A549 (cell line): ENCODE measurements around the gene MYH13. TPM values are rescaled to one million over a fixed set of nuclear protein-coding genes. Genes with fewer than 3 reads are reported as not detected.

Experiments used
- ATAC-seq, 2 experiments: fragments of 200-7000 bp in 1 of 2; fragments of >200 bp in 1 of 2; cut with Nextera tagmentation in 1 of 2; cut with Tn5 transposase in 1 of 2; 3 replicates each; pipeline versions ENCODE4 v1.8.0 to v1.9.1; 2018 to 2020; ENCODE audit warnings: mild to moderate bottlenecking in 1 of 2, moderate library complexity in 1 of 2
- CTCF ChIA-PET: fragments of 300-600 bp; sonication (Branson Sonifier 250); formaldehyde crosslinking; extraction: SDS; loops from one replicate; lab custom pipeline; 2021; ENCODE audit warnings: antibody characterized with exemption, inconsistent platforms; lab: Yijun Ruan, JAX
- POLR2A ChIA-PET: fragments of 350-600 bp; formaldehyde crosslinking; extraction: SDS; loops from one replicate; lab custom pipeline; 2021; ENCODE audit warnings: antibody characterized with exemption, inconsistent platforms; lab: Yijun Ruan, JAX
- DNase-seq, 2 experiments: peaks; one replicate each; pipeline versions ENCODE4 v3.0.0 to v3.0.0-alpha.2; 2011 to 2016; ENCODE audit warnings: low read depth in 1 of 2, low spot score in 1 of 2
- FAIRE-seq: peaks from 2 replicates; lab custom pipeline; 2011; peaks lifted over from hg19 to GRCh38; lab: Jason Lieb, UNC
- H3K27ac ChIP-seq, 2 experiments: fragments of >200 bp; sonication (Bioruptor Twin); formaldehyde crosslinking; 3 replicates each; pipeline ENCODE4 v1.5.1; 2016 to 2017
- H3K4me1 ChIP-seq: fragments of >200 bp; sonication (Bioruptor Twin); formaldehyde crosslinking; 3 replicates; pipeline ENCODE4 v1.6.1; 2016
- H3K4me2 ChIP-seq: fragments of >200 bp; sonication (Bioruptor Twin); formaldehyde crosslinking; 3 replicates; pipeline ENCODE4 v1.6.1; 2016
- H3K4me3 ChIP-seq: fragments of >200 bp; sonication (Bioruptor Twin); formaldehyde crosslinking; 3 replicates; pipeline ENCODE4 v1.5.1; 2016
- H3K9me3 ChIP-seq: fragments of >200 bp; sonication (Bioruptor Twin); formaldehyde crosslinking; 3 replicates; pipeline ENCODE4 v1.6.1; 2016
- CEBPB ChIP-seq, 2 experiments: fragments of >200 bp in 1 of 2; sonication (Bioruptor Twin) in 1 of 2; formaldehyde crosslinking in 1 of 2; IDR thresholded peaks; 2 replicates each; pipeline ENCODE4 v1.6.1; 2012 to 2016
- EHMT2 ChIP-seq: fragments of 200-600 bp; sonication (generic); IDR thresholded peaks from 2 replicates; pipeline ENCODE4 v1.6.1; 2016; ENCODE audit warnings: antibody characterized with exemption, low read depth, mild to moderate bottlenecking, moderate library complexity
- FOSB ChIP-seq: fragments of 250-450 bp; sonication (Bioruptor Pico); IDR thresholded peaks from 2 replicates; pipeline ENCODE4 v1.5.0; 2020; ENCODE audit warnings: mild to moderate bottlenecking, moderate library complexity
- FOXS1 ChIP-seq: fragments of 250-450 bp; sonication (Bioruptor Pico); IDR thresholded peaks from 2 replicates; pipeline ENCODE4 v1.5.0; 2020; ENCODE audit warnings: mild to moderate bottlenecking, moderate library complexity
- HEYL ChIP-seq: fragments of 250-450 bp; sonication (Bioruptor Pico); IDR thresholded peaks from 2 replicates; pipeline ENCODE4 v1.8.0; 2021; ENCODE audit warnings: mild to moderate bottlenecking, moderate library complexity
- HOXB13 ChIP-seq: fragments of 250-450 bp; sonication (Bioruptor Pico); IDR thresholded peaks from 2 replicates; pipeline ENCODE4 v1.5.0; 2020; ENCODE audit warnings: low read depth, mild to moderate bottlenecking, moderate library complexity
- JUN ChIP-seq, 2 experiments: fragments of >200 bp; sonication (Bioruptor Twin); formaldehyde crosslinking; IDR thresholded peaks; 2 replicates in 1 of 2; 3 replicates in 1 of 2; pipeline ENCODE4 v1.6.1; 2016 to 2017
- NPAS2 ChIP-seq: fragments of 250-450 bp; sonication (Bioruptor Pico); IDR thresholded peaks from 2 replicates; pipeline ENCODE4 v1.8.0; 2022; ENCODE audit warnings: mild to moderate bottlenecking, moderate library complexity, borderline replicate concordance
- PHF8 ChIP-seq: fragments of 200-600 bp; sonication (generic); IDR thresholded peaks from 2 replicates; pipeline ENCODE4 v1.6.1; 2016; ENCODE audit warnings: low read depth, mild to moderate bottlenecking, antibody characterized with exemption, moderate library complexity, borderline replicate concordance
- RCOR1 ChIP-seq: fragments of 150-350 bp; IDR thresholded peaks from 2 replicates; pipeline ENCODE4 v1.6.1; 2014; ENCODE audit warnings: antibody characterized with exemption, low read length, low read depth
- TP53 ChIP-seq: fragments of 250-450 bp; sonication (Bioruptor Pico); IDR thresholded peaks from 2 replicates; pipeline ENCODE4 v1.5.0; 2021; ENCODE audit warnings: mild to moderate bottlenecking, moderate library complexity
- ZNF302 ChIP-seq: fragments of 250-450 bp; sonication (Bioruptor Pico); IDR thresholded peaks from 2 replicates; pipeline ENCODE4 v1.9.0; 2021; ENCODE audit warnings: inconsistent platforms, mild to moderate bottlenecking, moderate library complexity
- WGBS: methylation state at CpG from one replicate; pipeline ENCODE4 v1.1.6; 2017; ENCODE audit errors: missing lambda C conversion rate; 5-methylcytosine and 5-hydroxymethylcytosine counted together
- polyA plus RNA-seq, 4 experiments: library from polyadenylated mRNA; depleted of rRNA in 3 of 4; stranded (reverse); fragments of >200 nt; fragmentation: RNase III in 1 of 4; extraction: RNeasy Plus Mini Kit Qiagen cat#74134 plus additional on column Dnase treatment in 1 of 4; gene quantifications; 2 replicates in 3 of 4; 3 replicates in 1 of 4; pipeline ENCODE4 v1.2.3, GENCODE V29; 2011 to 2017
- TF ChIP-seq, protein P1 (sequence below): fragments of >200 bp; sonication (Bioruptor Twin); formaldehyde crosslinking; IDR thresholded peaks from 3 replicates; pipeline ENCODE4 v1.5.1; 2016
- TF ChIP-seq, protein P2 (sequence below): IDR thresholded peaks from 2 replicates; pipeline ENCODE4 v1.6.1; 2012; ENCODE audit warnings: low read depth, borderline replicate concordance
- TF ChIP-seq, protein P3 (sequence below): fragments of >200 bp; sonication (Bioruptor Twin); formaldehyde crosslinking; IDR thresholded peaks from 2 replicates; pipeline ENCODE4 v1.6.1; 2016
- TF ChIP-seq, protein P4 (sequence below): IDR thresholded peaks from 2 replicates; pipeline ENCODE4 v1.6.1; 2012
- TF ChIP-seq, protein P5 (sequence below): fragments of 250-450 bp; sonication (Bioruptor Pico); IDR thresholded peaks from 2 replicates; pipeline ENCODE4 v1.5.0; 2021; ENCODE audit warnings: mild to moderate bottlenecking, moderate library complexity, borderline replicate concordance
- TF ChIP-seq, protein P6 (sequence below): fragments of 450-650 bp; IDR thresholded peaks from 2 replicates; pipeline ENCODE4 v1.6.1; 2014; ENCODE audit warnings: antibody characterized with exemption

The MYH13 gene
- polyA plus RNA-seq, 2 of the 4 experiments (the other 2 are of a cell fraction), result not detected

DNA sequence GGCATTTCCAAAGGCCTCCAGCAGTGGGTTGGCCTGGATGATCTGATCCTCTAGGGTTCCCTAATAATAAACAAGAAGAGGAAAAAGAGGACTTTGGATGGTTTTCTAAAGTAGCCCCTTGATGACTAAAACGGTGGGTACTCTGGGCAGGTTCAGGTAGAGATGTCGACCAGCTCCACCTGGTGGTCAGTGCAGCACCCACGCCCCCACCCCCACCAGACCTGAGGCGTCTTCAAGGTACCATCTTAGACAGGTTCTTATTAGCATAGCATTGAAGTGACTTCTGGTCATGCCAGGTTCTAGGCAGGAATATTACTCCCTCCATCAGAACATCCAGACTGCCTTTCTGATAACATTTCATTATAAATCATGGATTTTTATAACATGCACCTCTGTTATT lies 15.0 kb downstream of the MYH13 start (continued):
- TF ChIP-seq, protein P1, sequence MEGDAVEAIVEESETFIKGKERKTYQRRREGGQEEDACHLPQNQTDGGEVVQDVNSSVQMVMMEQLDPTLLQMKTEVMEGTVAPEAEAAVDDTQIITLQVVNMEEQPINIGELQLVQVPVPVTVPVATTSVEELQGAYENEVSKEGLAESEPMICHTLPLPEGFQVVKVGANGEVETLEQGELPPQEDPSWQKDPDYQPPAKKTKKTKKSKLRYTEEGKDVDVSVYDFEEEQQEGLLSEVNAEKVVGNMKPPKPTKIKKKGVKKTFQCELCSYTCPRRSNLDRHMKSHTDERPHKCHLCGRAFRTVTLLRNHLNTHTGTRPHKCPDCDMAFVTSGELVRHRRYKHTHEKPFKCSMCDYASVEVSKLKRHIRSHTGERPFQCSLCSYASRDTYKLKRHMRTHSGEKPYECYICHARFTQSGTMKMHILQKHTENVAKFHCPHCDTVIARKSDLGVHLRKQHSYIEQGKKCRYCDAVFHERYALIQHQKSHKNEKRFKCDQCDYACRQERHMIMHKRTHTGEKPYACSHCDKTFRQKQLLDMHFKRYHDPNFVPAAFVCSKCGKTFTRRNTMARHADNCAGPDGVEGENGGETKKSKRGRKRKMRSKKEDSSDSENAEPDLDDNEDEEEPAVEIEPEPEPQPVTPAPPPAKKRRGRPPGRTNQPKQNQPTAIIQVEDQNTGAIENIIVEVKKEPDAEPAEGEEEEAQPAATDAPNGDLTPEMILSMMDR, result peak; percentile 43
- TF ChIP-seq, protein P2, sequence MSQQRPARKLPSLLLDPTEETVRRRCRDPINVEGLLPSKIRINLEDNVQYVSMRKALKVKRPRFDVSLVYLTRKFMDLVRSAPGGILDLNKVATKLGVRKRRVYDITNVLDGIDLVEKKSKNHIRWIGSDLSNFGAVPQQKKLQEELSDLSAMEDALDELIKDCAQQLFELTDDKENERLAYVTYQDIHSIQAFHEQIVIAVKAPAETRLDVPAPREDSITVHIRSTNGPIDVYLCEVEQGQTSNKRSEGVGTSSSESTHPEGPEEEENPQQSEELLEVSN, result no peak
- TF ChIP-seq, protein P3, sequence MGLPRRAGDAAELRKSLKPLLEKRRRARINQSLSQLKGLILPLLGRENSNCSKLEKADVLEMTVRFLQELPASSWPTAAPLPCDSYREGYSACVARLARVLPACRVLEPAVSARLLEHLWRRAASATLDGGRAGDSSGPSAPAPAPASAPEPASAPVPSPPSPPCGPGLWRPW, result no peak

DNA sequence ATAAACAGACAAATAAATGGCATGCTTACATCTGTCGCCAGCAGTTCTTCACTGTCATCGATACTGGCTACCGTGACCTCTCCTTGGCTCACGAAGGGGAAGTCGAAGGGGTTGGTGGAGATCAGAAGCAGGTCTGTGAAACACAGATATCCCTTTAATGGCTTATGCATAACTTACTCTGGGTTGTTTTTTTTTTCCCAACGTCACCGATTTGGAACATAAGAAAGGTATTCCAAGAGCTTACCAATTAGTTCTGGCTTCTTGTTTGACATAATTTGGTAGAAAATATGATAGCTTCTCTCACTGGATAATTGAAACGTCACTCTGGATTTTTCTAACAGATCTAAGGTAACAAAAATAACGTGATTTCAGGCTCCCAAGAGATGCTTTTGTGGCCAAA lies 18.2 kb downstream of the MYH13 start:
- no peak overlapping the region for H3K4me2 ChIP-seq
- ATAC-seq, result no peak
- no peaks in the 10 kb centered on the region for H3K9me3 ChIP-seq
- ChIA-PET POLR2A (no interaction called here), CTCF (interaction anchor here (0.6 to 3.3 kb wide), 4 partner anchors 22 to 1494 kb away, joined by 4 to 18 read pairs (median 8); no protein-coding TSS in a partner anchor)
- no peak overlapping the region for H3K4me3 ChIP-seq
- WGBS, result 33% methylated on average over 9 of the region's 9 CpGs
- no peak for DNase-seq
- no peak overlapping the region for H3K27ac ChIP-seq
- TF ChIP-seq JUN (IDR thresholded peaks at IDR 0.05), result no peak
- no peak for TF ChIP-seq FOXS1 (CRISPR knock-in tag)
- no peak for TF ChIP-seq RCOR1
- no peak for TF ChIP-seq TP53
- no peak for TF ChIP-seq CEBPB (IDR thresholded peaks at IDR 0.05)
- TF ChIP-seq EHMT2, result no peak
- TF ChIP-seq, protein P4, sequence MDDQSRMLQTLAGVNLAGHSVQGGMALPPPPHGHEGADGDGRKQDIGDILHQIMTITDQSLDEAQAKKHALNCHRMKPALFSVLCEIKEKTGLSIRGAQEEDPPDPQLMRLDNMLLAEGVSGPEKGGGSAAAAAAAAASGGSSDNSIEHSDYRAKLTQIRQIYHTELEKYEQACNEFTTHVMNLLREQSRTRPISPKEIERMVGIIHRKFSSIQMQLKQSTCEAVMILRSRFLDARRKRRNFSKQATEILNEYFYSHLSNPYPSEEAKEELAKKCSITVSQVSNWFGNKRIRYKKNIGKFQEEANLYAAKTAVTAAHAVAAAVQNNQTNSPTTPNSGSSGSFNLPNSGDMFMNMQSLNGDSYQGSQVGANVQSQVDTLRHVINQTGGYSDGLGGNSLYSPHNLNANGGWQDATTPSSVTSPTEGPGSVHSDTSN, result no peak
- TF ChIP-seq PHF8, result no peak
- no peak for TF ChIP-seq NPAS2 (CRISPR knock-in tag)
- TF ChIP-seq, protein P5, sequence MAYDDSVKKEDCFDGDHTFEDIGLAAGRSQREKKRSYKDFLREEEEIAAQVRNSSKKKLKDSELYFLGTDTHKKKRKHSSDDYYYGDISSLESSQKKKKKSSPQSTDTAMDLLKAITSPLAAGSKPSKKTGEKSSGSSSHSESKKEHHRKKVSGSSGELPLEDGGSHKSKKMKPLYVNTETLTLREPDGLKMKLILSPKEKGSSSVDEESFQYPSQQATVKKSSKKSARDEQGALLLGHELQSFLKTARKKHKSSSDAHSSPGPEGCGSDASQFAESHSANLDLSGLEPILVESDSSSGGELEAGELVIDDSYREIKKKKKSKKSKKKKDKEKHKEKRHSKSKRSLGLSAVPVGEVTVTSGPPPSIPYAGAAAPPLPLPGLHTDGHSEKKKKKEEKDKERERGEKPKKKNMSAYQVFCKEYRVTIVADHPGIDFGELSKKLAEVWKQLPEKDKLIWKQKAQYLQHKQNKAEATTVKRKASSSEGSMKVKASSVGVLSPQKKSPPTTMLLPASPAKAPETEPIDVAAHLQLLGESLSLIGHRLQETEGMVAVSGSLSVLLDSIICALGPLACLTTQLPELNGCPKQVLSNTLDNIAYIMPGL (CRISPR knock-in tag), result no peak
- no peak for TF ChIP-seq HOXB13 (CRISPR knock-in tag)
- TF ChIP-seq ZNF302 (CRISPR knock-in tag), result no peak
- FAIRE-seq, result no peak
- no peaks in the 10 kb centered on the region for H3K4me1 ChIP-seq

DNA sequence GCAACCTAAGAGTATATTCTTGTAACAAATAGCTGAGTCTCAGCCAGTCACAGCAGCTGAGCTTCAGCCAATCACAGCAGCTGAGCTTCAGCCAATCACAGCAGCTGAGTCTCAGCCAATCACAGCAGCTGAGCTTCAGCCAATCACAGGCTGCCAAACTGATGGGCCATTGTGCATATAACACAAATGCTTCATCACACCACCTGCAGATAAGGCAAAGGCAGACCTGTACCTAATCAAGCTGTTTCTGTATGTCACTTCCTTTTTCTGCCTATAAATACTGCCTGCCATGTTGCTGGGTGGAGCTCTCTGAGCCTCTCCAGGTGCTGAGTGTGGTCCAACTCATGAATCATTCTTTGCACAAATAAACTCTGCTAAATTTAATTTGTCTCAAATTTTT lies 19.9 kb downstream of the MYH13 start:
- Histone ChIP-seq H3K4me2 (no peak overlapping the region), H3K4me1 (no peaks in the 10 kb centered on the region), H3K4me3 (no peak overlapping the region), H3K9me3 (no peaks in the 10 kb centered on the region), H3K27ac (no peak overlapping the region)
- POLR2A ChIA-PET, result no interaction called here
- DNase-seq (no peak), FAIRE-seq (no peak), ATAC-seq (no peak)
- CTCF ChIA-PET, result interaction anchor here (1.2 to 3.3 kb wide), 2 partner anchors 262 to 265 kb away, joined by 4 to 18 read pairs; no protein-coding TSS in a partner anchor
- TF ChIP-seq, protein P5 (CRISPR knock-in tag), result no peak
- TF ChIP-seq, protein P6, sequence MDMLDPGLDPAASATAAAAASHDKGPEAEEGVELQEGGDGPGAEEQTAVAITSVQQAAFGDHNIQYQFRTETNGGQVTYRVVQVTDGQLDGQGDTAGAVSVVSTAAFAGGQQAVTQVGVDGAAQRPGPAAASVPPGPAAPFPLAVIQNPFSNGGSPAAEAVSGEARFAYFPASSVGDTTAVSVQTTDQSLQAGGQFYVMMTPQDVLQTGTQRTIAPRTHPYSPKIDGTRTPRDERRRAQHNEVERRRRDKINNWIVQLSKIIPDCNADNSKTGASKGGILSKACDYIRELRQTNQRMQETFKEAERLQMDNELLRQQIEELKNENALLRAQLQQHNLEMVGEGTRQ, result no peak
- no peak for TF ChIP-seq FOSB
- TF ChIP-seq HEYL (CRISPR knock-in tag), result no peak
